Keratinocyte (primary cell): ENCODE results near the gene CPED1. TPM values are rescaled to one million over a fixed set of nuclear protein-coding genes. Genes with fewer than 3 reads are reported as not detected.

Source experiments
- DNase-seq: peaks from one replicate; pipeline ENCODE4 v3.0.0-alpha.2; 2011; ENCODE audit warnings: low read depth, missing footprints, low spot score
- FAIRE-seq: peaks from 2 replicates; lab custom pipeline; 2011; peaks lifted over from hg19 to GRCh38; lab: Jason Lieb, UNC
- H2AFZ ChIP-seq: 2 replicates; pipeline ENCODE4 v1.6.0; 2012; ENCODE audit warnings: low read length, control low read depth, inconsistent platforms; ENCODE audit not compliant: control insufficient read depth
- H3K27ac ChIP-seq: 2 replicates; pipeline ENCODE4 v1.5.1; 2011; ENCODE audit warnings: low read length; ENCODE audit not compliant: control insufficient read depth, insufficient read depth
- H3K27me3 ChIP-seq: 3 replicates; pipeline ENCODE4 v1.6.0; 2011; ENCODE audit warnings: low read length; ENCODE audit not compliant: control insufficient read depth, insufficient read depth; ENCODE audit errors: extremely low read depth
- H3K36me3 ChIP-seq, 2 experiments: 2 replicates in 1 of 2; 3 replicates in 1 of 2; pipeline ENCODE4 v1.5.1; 2011; ENCODE audit warnings: low read length in 2 of 2, mild to moderate bottlenecking in 1 of 2; ENCODE audit not compliant: control insufficient read depth in 2 of 2, insufficient read depth in 2 of 2; ENCODE audit errors: extremely low read depth in 1 of 2
- H3K4me1 ChIP-seq: 3 replicates; pipeline ENCODE4 v1.5.1; 2011; ENCODE audit warnings: low read length; ENCODE audit not compliant: control insufficient read depth, insufficient read depth; ENCODE audit errors: extremely low read depth
- H3K4me2 ChIP-seq: 3 replicates; pipeline ENCODE4 v1.6.0; 2011; ENCODE audit warnings: low read depth, low read length; ENCODE audit not compliant: control insufficient read depth, insufficient read depth; ENCODE audit errors: extremely low read depth
- H3K4me3 ChIP-seq, 3 experiments: fragments of 200-600 bp in 1 of 3; sonication (generic) in 1 of 3; 2 replicates in 2 of 3; 3 replicates in 1 of 3; pipeline ENCODE4 v1.5.1; 2011 to 2016; ENCODE audit warnings: low read length in 3 of 3, mild to moderate bottlenecking in 3 of 3, control low read depth in 2 of 3, inconsistent platforms in 1 of 3, low read depth in 1 of 3, mixed read lengths in 1 of 3, mixed run types in 1 of 3, moderate library complexity in 1 of 3; ENCODE audit not compliant: control insufficient read depth in 2 of 3, insufficient read depth in 2 of 3; ENCODE audit errors: extremely low read depth in 1 of 3
- H3K79me2 ChIP-seq: 2 replicates; pipeline ENCODE4 v1.6.0; 2012; ENCODE audit warnings: low read length; ENCODE audit not compliant: control insufficient read depth, insufficient read depth
- H3K9ac ChIP-seq: 3 replicates; pipeline ENCODE4 v1.6.0; 2011; ENCODE audit warnings: low read length; ENCODE audit not compliant: control insufficient read depth, insufficient read depth; ENCODE audit errors: extremely low read depth
- H3K9me1 ChIP-seq: 3 replicates; pipeline ENCODE4 v1.6.0; 2011; ENCODE audit warnings: low read length; ENCODE audit not compliant: control insufficient read depth, insufficient read depth; ENCODE audit errors: extremely low read depth
- H3K9me3 ChIP-seq: 2 replicates; pipeline ENCODE4 v1.5.1; 2012; ENCODE audit warnings: low read depth, low read length; ENCODE audit not compliant: control insufficient read depth
- H4K20me1 ChIP-seq: 3 replicates; pipeline ENCODE4 v1.6.0; 2011; ENCODE audit warnings: low read length; ENCODE audit not compliant: control insufficient read depth, insufficient read depth; ENCODE audit errors: extremely low read depth
- EZH2 ChIP-seq: IDR thresholded peaks from one replicate; pipeline ENCODE4 v1.6.1; 2012; ENCODE audit warnings: inconsistent platforms, mild to moderate bottlenecking, low read length, moderate library complexity
- dilution Hi-C: fragments of 300-500 bp; cut with MboI; formaldehyde crosslinking; loops from one replicate; pipeline ENCODE4 v1.7.0; 2020; ENCODE audit warnings: low sequenced_read_pairs; ENCODE audit not compliant: extremely low pct_ligation_motif_present
- polyA plus RNA-seq, 5 experiments: library from polyadenylated mRNA; depleted of rRNA in 3 of 5; stranded (reverse) in 3 of 5; stranded (forward) in 1 of 5; unstranded in 1 of 5; fragments of >200 nt; gene quantifications; 1 replicate in 1 of 5; 2 replicates in 3 of 5; 3 replicates in 1 of 5; pipeline versions ENCODE4 v1.2.1 to v1.2.3, GENCODE V29; 2011 to 2012; ENCODE audit warnings: missing spikeins in 2 of 5, low read depth in 1 of 5, low replicate concordance in 1 of 5
- TF ChIP-seq, protein P1 (sequence below), 3 experiments: IDR thresholded peaks in 1 of 3; conservative IDR thresholded peaks in 1 of 3; optimal IDR thresholded peaks in 1 of 3; 2 replicates in 2 of 3; 3 replicates in 1 of 3; pipeline versions ENCODE3 to v1.5.1; 2011; ENCODE audit warnings: low read length in 3 of 3, mild to moderate bottlenecking in 3 of 3, moderate library complexity in 2 of 3, control low read depth in 1 of 3, inconsistent platforms in 1 of 3; ENCODE audit not compliant: insufficient read depth in 2 of 3; ENCODE audit errors: extremely low read depth in 1 of 3

Gene CPED1
- polyA plus RNA-seq, 1 donor (not counting 4 experiments of a cell fraction or from before 2014, with no cell fraction given): 0.62 TPM

GRCh38 chr7:121041516-121042148 lies 53.1 kb downstream of the CPED1 start:
- no peak for FAIRE-seq
- TF ChIP-seq, protein P1, sequence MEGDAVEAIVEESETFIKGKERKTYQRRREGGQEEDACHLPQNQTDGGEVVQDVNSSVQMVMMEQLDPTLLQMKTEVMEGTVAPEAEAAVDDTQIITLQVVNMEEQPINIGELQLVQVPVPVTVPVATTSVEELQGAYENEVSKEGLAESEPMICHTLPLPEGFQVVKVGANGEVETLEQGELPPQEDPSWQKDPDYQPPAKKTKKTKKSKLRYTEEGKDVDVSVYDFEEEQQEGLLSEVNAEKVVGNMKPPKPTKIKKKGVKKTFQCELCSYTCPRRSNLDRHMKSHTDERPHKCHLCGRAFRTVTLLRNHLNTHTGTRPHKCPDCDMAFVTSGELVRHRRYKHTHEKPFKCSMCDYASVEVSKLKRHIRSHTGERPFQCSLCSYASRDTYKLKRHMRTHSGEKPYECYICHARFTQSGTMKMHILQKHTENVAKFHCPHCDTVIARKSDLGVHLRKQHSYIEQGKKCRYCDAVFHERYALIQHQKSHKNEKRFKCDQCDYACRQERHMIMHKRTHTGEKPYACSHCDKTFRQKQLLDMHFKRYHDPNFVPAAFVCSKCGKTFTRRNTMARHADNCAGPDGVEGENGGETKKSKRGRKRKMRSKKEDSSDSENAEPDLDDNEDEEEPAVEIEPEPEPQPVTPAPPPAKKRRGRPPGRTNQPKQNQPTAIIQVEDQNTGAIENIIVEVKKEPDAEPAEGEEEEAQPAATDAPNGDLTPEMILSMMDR (optimal IDR thresholded peaks at IDR 0.05 in 1 of 3, IDR thresholded peaks at IDR 0.05 in 1 of 3, conservative IDR thresholded peaks at IDR 0.05 in 1 of 3; ENCODE audit: extremely low read depth in 1 of 3, insufficient read depth in 2 of 3, low read length in 3 of 3): no peak
- no peak for TF ChIP-seq EZH2
- Histone ChIP-seq H3K36me3 (no peaks in the 10 kb centered on the region), H4K20me1 (no peaks in the 10 kb centered on the region), H3K4me2 (no peak overlapping the region), H3K27ac (no peak overlapping the region), H3K4me1 (no peaks in the 10 kb centered on the region), H3K9ac (no peak overlapping the region), H3K79me2 (no peaks in the 10 kb centered on the region), H3K9me3 (no peaks in the 10 kb centered on the region), H3K4me3 (no peak overlapping the region), H3K9me1 (no peaks in the 10 kb centered on the region), H3K27me3 (no peaks in the 10 kb centered on the region), H2AFZ (no peak overlapping the region)
- dilution Hi-C loops: no loop called here
- no peak for DNase-seq

- Histone ChIP-seq H2AFZ (no peak overlapping the region), H3K9me1 (no peaks in the 10 kb centered on the region), H3K4me2 (no peak overlapping the region), H3K9me3 (no peaks in the 10 kb centered on the region), H3K36me3 (no peaks in the 10 kb centered on the region), H3K79me2 (no peaks in the 10 kb centered on the region), H3K4me3 (no peak overlapping the region), H3K27me3 (no peaks in the 10 kb centered on the region), H3K9ac (no peak overlapping the region), H3K27ac (no peak overlapping the region), H3K4me1 (no peaks in the 10 kb centered on the region), H4K20me1 (no peaks in the 10 kb centered on the region)
- DNase-seq: no peak
- no peak for FAIRE-seq
- TF ChIP-seq, protein P1 (optimal IDR thresholded peaks at IDR 0.05 in 1 of 3, IDR thresholded peaks at IDR 0.05 in 1 of 3, conservative IDR thresholded peaks at IDR 0.05 in 1 of 3; ENCODE audit: extremely low read depth in 1 of 3, insufficient read depth in 2 of 3, low read length in 3 of 3): no peak
- no peak for TF ChIP-seq EZH2
- dilution Hi-C loops: no loop called here
Observed at GRCh38 chr7:121042195-121042594, 53.7 kb downstream of the CPED1 start.
